ENCODE measurements around the gene SAMD1. TPM values are rescaled to one million over a fixed set of nuclear protein-coding genes. Genes with fewer than 3 reads are reported as not detected.

SAMD1 gene
- 10 to 100 TPM; 25.5 to 36.8 (median 30.6) TPM for total RNA-seq
- 10 to 100 TPM; 19.6 to 31.4 (median 24.3) TPM for polyA plus RNA-seq
- long read RNA-seq, donor 1, transcript SAMD1-202 (5 exons, 2,164 nt): major isoform, 15 of 15 reads
- long read RNA-seq, donor 1, partial matches to known transcripts: 0 of 15 reads
- long read RNA-seq, donor 1, other reads (novel, unspliced or antisense): 0 of 15 reads
- long read RNA-seq, donor 2, transcript SAMD1-202 (5 exons, 2,164 nt): major isoform, 9 of 9 reads
- long read RNA-seq, donor 2, partial matches to known transcripts: 0 of 9 reads
- long read RNA-seq, donor 2, other reads (novel, unspliced or antisense): 0 of 9 reads

GRCh38 chr19:14090509-14091080 lies at the start of gene SAMD1:
Gene SAMD1 (minus strand): TSS chr19:14090751.
- H3K9me3 ChIP-seq: peaks cover 0 to 14% (median 11%) of the 10 kb centered on the region in 8 donors
- WGBS, 5 donors: 0 to 1% (median 0%) methylated on average over 8 to 51 of the region's 65 CpGs
- intact Hi-C loops (cut with DNase I; ENCODE audit: low total_unique reads): no loop called here
- H3K27me3 ChIP-seq (replicated peaks in 1 of 7): no peaks in the 10 kb centered on the region
- peak within 1 kb of the TSS; percentile 76 to 96 (median 85) for H3K4me3 ChIP-seq
- DNase-seq: peak; percentile 95
- peak within 1 kb of the TSS; percentile 93 to 99 (median 96) for H3K27ac ChIP-seq
- TF ChIP-seq POLR2AphosphoS5 (IDR thresholded peaks at IDR 0.05) (no peak), POLR2A (IDR thresholded peaks at IDR 0.05) (no peak), CTCF (IDR thresholded peaks at IDR 0.05 in 8 of 11, conservative IDR thresholded peaks at IDR 0.05 in 3 of 11) (no peak)
- H3K36me3 ChIP-seq: peaks cover 0 to 33% (median 6%) of the 10 kb centered on the region in 6 donors
- peaks cover 0 to 38% (median 23%) of the 10 kb centered on the region in 6 donors for H3K4me1 ChIP-seq

- intact Hi-C loops (cut with DNase I; ENCODE audit: low total_unique reads): loop anchor here (10.0 kb wide), 1 partner anchor 55 kb away; the partner anchor contains the start of gene C19orf67
- H3K9me3 ChIP-seq: no peaks in the 10 kb centered on the region
- no peaks in the 10 kb centered on the region for H3K27me3 ChIP-seq (replicated peaks in 1 of 7)
- peak overlapping the region in 6 of 8 donors; percentile 36 to 99 (median 98) for H3K27ac ChIP-seq
- peaks cover 17 to 65% (median 47%) of the 10 kb centered on the region in 6 donors for H3K4me1 ChIP-seq
- peaks cover 0 to 8% (median 0%) of the 10 kb centered on the region in 6 donors for H3K36me3 ChIP-seq
- 36 to 67% (median 51%) methylated on average over 9 of the region's 9 CpGs for WGBS, 5 donors
- TF ChIP-seq POLR2A (IDR thresholded peaks at IDR 0.05) (peak in 1 of 3 donors; percentile 8), CTCF (IDR thresholded peaks at IDR 0.05 in 8 of 11, conservative IDR thresholded peaks at IDR 0.05 in 3 of 11) (no peak), POLR2AphosphoS5 (IDR thresholded peaks at IDR 0.05) (peak in 2 of 3 donors; percentile 12 to 56)
- H3K4me3 ChIP-seq: no peak overlapping the region
- DNase-seq: no peak
Observed at GRCh38 chr19:14139944-14140343, 49.4 kb upstream of the SAMD1 start.

DNA sequence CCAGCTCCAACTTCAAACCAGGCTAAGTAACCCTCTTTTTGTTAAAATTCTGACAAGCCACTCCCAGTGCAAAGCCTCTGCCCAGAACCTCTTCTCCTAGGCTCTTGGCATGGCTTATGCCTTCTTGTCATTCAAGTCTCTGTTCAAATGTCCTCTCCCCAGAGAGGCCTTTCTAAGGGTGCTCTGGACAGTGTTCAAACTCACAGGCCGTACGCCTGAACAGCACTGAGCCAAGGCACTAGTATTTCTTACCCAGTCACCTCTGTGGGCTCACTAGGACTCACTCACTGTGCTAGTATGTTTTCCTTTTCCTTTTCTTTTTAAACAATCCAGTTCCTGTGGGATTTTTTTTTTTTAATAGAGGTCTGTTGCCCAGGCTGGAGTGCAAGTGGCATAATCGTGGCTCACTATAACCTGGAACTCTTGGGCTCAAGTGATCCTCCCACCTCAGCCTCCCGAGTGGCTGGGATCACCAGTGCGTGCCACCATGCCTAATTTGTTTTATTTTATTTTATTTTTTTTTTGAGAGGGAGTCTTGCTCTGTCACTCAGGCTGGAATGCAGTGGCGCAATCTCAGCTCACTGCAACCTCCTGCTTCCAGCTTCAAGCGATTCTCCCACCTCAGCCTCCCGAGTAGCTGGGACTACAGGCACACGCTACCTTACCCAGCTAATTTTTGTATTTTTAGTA lies 48.2 kb upstream of the SAMD1 start:
- Histone ChIP-seq H3K27ac (peak overlapping the region in 7 of 8 donors; percentile 18 to 99 (median 97)), H3K27me3 (replicated peaks in 1 of 7) (no peaks in the 10 kb centered on the region), H3K36me3 (peaks cover 0 to 8% (median 0%) of the 10 kb centered on the region in 6 donors), H3K4me1 (peaks cover 17 to 72% (median 47%) of the 10 kb centered on the region in 6 donors), H3K4me3 (no peak overlapping the region), H3K9me3 (no peaks in the 10 kb centered on the region)
- TF ChIP-seq POLR2AphosphoS5 (IDR thresholded peaks at IDR 0.05): no peak
- no peak for TF ChIP-seq POLR2A (IDR thresholded peaks at IDR 0.05)
- TF ChIP-seq CTCF (IDR thresholded peaks at IDR 0.05 in 8 of 11, conservative IDR thresholded peaks at IDR 0.05 in 3 of 11): no peak
- intact Hi-C loops (cut with DNase I; ENCODE audit: low total_unique reads): loop anchor here (10.0 kb wide), 1 partner anchor 54 kb away; the partner anchor contains the start of gene C19orf67
- DNase-seq: no peak
- WGBS, 5 donors: 67 to 83% (median 72%) methylated on average over 9 of the region's 9 CpGs
